Measurements from ENCODE around the gene TRIM47. TPM values are rescaled to one million over a fixed set of nuclear protein-coding genes. Genes with fewer than 3 reads are reported as not detected.

The TRIM47 gene
- total and polyA plus RNA-seq, 2 of the 13 experiments (the other 11 are each of a cell fraction or from before 2014, with no cell fraction given) = 33.5 to 82.0 TPM

GRCh38 chr17:75906143-75906884 lies 27.9 kb upstream of the TRIM47 start:
- 35% methylated on average over 10 of the region's 10 CpGs for WGBS (ENCODE audit: low lambda C conversion rate)
- no TSS peak for BruUV-seq (replicated peaks)
- TF ChIP-seq ZNF510 (CRISPR knock-in tag; IDR thresholded peaks at IDR 0.05; ENCODE audit: low read depth) = 0 out of 2 replicates have a peak, but pooled peaks have one; percentile 18
- no peak for TF ChIP-seq THAP7 (CRISPR knock-in tag; IDR thresholded peaks at IDR 0.05)
- 0 out of 2 replicates have a peak, but pooled peaks have one; percentile 48 for TF ChIP-seq SMAD9 (CRISPR knock-in tag; IDR thresholded peaks at IDR 0.05)
- peak; percentile 46; the same call in 1 of the 2 replicates for TF ChIP-seq ZFX (CRISPR knock-in tag; IDR thresholded peaks at IDR 0.05; ENCODE audit: low read depth)
- TF ChIP-seq GABPB1 (CRISPR knock-in tag; IDR thresholded peaks at IDR 0.05) = peak; percentile 15; the same call in 1 of the 2 replicates
- TF ChIP-seq PRMT3 (CRISPR knock-in tag; IDR thresholded peaks at IDR 0.05; ENCODE audit: borderline replicate concordance, low read depth) = no peak
- TF ChIP-seq PHF8 (CRISPR knock-in tag; IDR thresholded peaks at IDR 0.05) = 0 out of 2 replicates have a peak, but pooled peaks have one; percentile 18
- TF ChIP-seq TEAD3 (CRISPR knock-in tag; optimal IDR thresholded peaks at IDR 0.05; ENCODE audit: borderline replicate concordance) = peak; percentile 8
- TF ChIP-seq HINFP (CRISPR knock-in tag; IDR thresholded peaks at IDR 0.05; ENCODE audit: low read depth) = 0 out of 2 replicates have a peak, but pooled peaks have one; percentile 22
- no peak for TF ChIP-seq GPN1 (CRISPR knock-in tag; IDR thresholded peaks at IDR 0.05; ENCODE audit: borderline replicate concordance)
- TF ChIP-seq PRDM10 (CRISPR knock-in tag; IDR thresholded peaks at IDR 0.05; ENCODE audit: low read depth) = no peak
- 0 out of 2 replicates have a peak, but pooled peaks have one; percentile 50 for TF ChIP-seq TGIF2 (CRISPR knock-in tag; IDR thresholded peaks at IDR 0.05)
- 0 out of 2 replicates have a peak, but pooled peaks have one; percentile 56 for TF ChIP-seq ZNF44 (CRISPR knock-in tag; IDR thresholded peaks at IDR 0.05)
- TF ChIP-seq BCL3 (CRISPR knock-in tag; IDR thresholded peaks at IDR 0.05) = peak; percentile 61; the same call in 1 of the 2 replicates
- TF ChIP-seq KDM2A (CRISPR knock-in tag; IDR thresholded peaks at IDR 0.05; ENCODE audit: borderline replicate concordance, low read depth) = peak; percentile 29; the same call in 1 of the 2 replicates

More at GRCh38 chr17:75906143-75906884, 27.9 kb upstream of the TRIM47 start:
- intact Hi-C loops (cut with micrococcal nuclease; ENCODE audit: unreplicated experiment) (no loop called here), in situ Hi-C loops (cut with HindIII; ENCODE audit: extremely low pct_ligation_motif_present, low pct_unique_long_range_greater_than_20kb) (loop anchor here (5.0 kb wide), 1 partner anchor 101 kb away; no protein-coding TSS in a partner anchor)
- H3K27me3 ChIP-seq (ENCODE audit: control insufficient read depth in 1 of 2, insufficient read depth in 2 of 2, low read length in 2 of 2) = no peaks in the 10 kb centered on the region; a peak in 1 of 5 replicates
- no peaks in the 10 kb centered on the region for H4K20me1 ChIP-seq (ENCODE audit: insufficient read depth, low read length)
- H2AFZ ChIP-seq (ENCODE audit: low read length) = peak overlapping the region; percentile 78
- H3K79me2 ChIP-seq (ENCODE audit: insufficient read depth, low read length) = peaks cover 19% of the 10 kb centered on the region
- no peaks in the 10 kb centered on the region for H3K9me3 ChIP-seq (ENCODE audit: low read length)
- H3K27ac ChIP-seq (ENCODE audit: extremely low read length, insufficient read depth, low read length) = no peak overlapping the region
- CTCF ChIA-PET (ENCODE audit: low intra/inter-chr PET ratio, low total read pairs) = interaction anchor here (1.9 to 2.8 kb wide), 2 partner anchors 21 to 98 kb away, joined by 15 to 55 read pairs; no protein-coding TSS in a partner anchor
- POLR2A ChIA-PET = interaction anchor here (0.7 to 7.7 kb wide), 16 partner anchors 8 to 166 kb away, joined by 3 to 95 read pairs (median 11); partner anchors contain the start of genes ACOX1, CDK3, SRP68 and TEN1
- peaks cover 9 to 17% of the 10 kb centered on the region in 2 experiments for H3K36me3 ChIP-seq (replicated peaks in 1 of 2; ENCODE audit: control insufficient read depth in 1 of 2, insufficient read depth in 2 of 2, low read length in 2 of 2)
- DNase-seq (ENCODE audit: low spot score) (no peak), ATAC-seq (no peak), FAIRE-seq (no peak)
- peak overlapping the region; percentile 89 for H3K9ac ChIP-seq (ENCODE audit: insufficient read depth, low read depth, low read length)
- peak overlapping the region; percentile 96 for H3K4me2 ChIP-seq (ENCODE audit: low read depth, low read length)
- peaks cover 44% of the 10 kb centered on the region for H3K4me1 ChIP-seq (ENCODE audit: insufficient read depth, low read length)
- peak overlapping the region; percentile 7 to 95 (median 11); a peak in 3 of 6 replicates for H3K4me3 ChIP-seq (replicated peaks in 1 of 3; ENCODE audit: insufficient read depth in 1 of 3, low read depth in 2 of 3, low read length in 3 of 3)

Data from HepG2 (cell line).